Neural cell (in vitro differentiated cells): ENCODE measurements around the gene GPR42. TPM values are rescaled to one million over a fixed set of nuclear protein-coding genes. Genes with fewer than 3 reads are reported as not detected.
"Not testable (repeated sequence)": the region's sequence is repeated elsewhere in the genome, so short reads cannot be mapped to it uniquely, and the experiment has no call there.

ENCODE experiments used
- H2AFZ ChIP-seq: fragments of 200-600, 300-800 bp; sonication (generic), shearing (Covaris generic); 2 replicates; pipeline ENCODE4 v1.6.0; 2014; ENCODE audit warnings: low read depth, mild to moderate bottlenecking, antibody characterized with exemption, low read length, moderate library complexity
- H3F3A ChIP-seq: fragments of 200-600 bp; shearing (Covaris generic); 2 replicates; pipeline ENCODE4 v1.6.1; 2016; ENCODE audit warnings: mild to moderate bottlenecking, moderate library complexity, mixed read lengths, antibody characterized with exemption, low read length; ENCODE audit not compliant: insufficient read depth, poor library complexity, severe bottlenecking
- H3K27ac ChIP-seq: fragments of 200-600, 300-800 bp; sonication (generic), shearing (Covaris generic); 2 replicates; pipeline ENCODE4 v1.5.1; 2014; ENCODE audit warnings: mild to moderate bottlenecking, low read length, moderate library complexity
- H3K27me3 ChIP-seq: fragments of 300-800, 200-600 bp; sonication (generic), shearing (Covaris generic); 2 replicates; pipeline ENCODE4 v1.6.0; 2014; ENCODE audit warnings: mild to moderate bottlenecking, low read depth, low read length, moderate library complexity; ENCODE audit not compliant: insufficient read depth
- H3K36me3 ChIP-seq: fragments of 300-800, 200-600 bp; sonication (generic), shearing (Covaris generic); 2 replicates; pipeline ENCODE4 v1.5.1; 2014; ENCODE audit warnings: mild to moderate bottlenecking, antibody characterized with exemption, low read length, moderate library complexity; ENCODE audit not compliant: insufficient read depth
- H3K4me2 ChIP-seq: fragments of 300-800, 200-600 bp; sonication (generic), shearing (Covaris generic); 2 replicates; pipeline ENCODE4 v1.6.0; 2014; ENCODE audit warnings: mild to moderate bottlenecking, low read length
- H3K4me3 ChIP-seq: fragments of 300-800, 200-600 bp; sonication (generic), shearing (Covaris generic); 2 replicates; pipeline ENCODE4 v1.5.1; 2014; ENCODE audit warnings: mild to moderate bottlenecking, low read length, moderate library complexity
- H3K79me2 ChIP-seq: fragments of 200-600 bp; shearing (Covaris generic); replicated peaks from 2 replicates; pipeline ENCODE4 v1.6.0; 2014; ENCODE audit warnings: mild to moderate bottlenecking, low read length, moderate library complexity; ENCODE audit not compliant: insufficient read depth
- H3K9ac ChIP-seq: fragments of 300-800, 200-600 bp; sonication (generic), shearing (Covaris generic); 2 replicates; pipeline ENCODE4 v1.6.1; 2016; ENCODE audit warnings: mild to moderate bottlenecking, low read length, mixed read lengths
- H3K9me2 ChIP-seq: fragments of 200-600 bp; shearing (Covaris generic); 2 replicates; pipeline ENCODE4 v1.6.1; 2016; ENCODE audit warnings: mild to moderate bottlenecking, low read length, mixed read lengths; ENCODE audit not compliant: insufficient read depth
- H3K9me3 ChIP-seq: fragments of 200-600, 300-800 bp; sonication (generic), shearing (Covaris generic); 2 replicates; pipeline ENCODE4 v1.6.1; 2016; ENCODE audit warnings: mild to moderate bottlenecking, mixed run types, low read length, moderate library complexity, mixed read lengths
- H4K20me1 ChIP-seq: fragments of 200-600 bp; shearing (Covaris generic); 2 replicates; pipeline ENCODE4 v1.6.1; 2016; ENCODE audit warnings: mild to moderate bottlenecking, mixed run types; ENCODE audit not compliant: insufficient read depth
- EP300 ChIP-seq: fragments of 450-650 bp; conservative IDR thresholded peaks from 2 replicates; pipeline ENCODE4 v1.6.1; 2014; ENCODE audit warnings: antibody characterized with exemption, mild to moderate bottlenecking, moderate library complexity; ENCODE audit not compliant: poor library complexity, severe bottlenecking
- EZH2 ChIP-seq: fragments of 200-600, 300-800 bp; shearing (Covaris generic), sonication (generic); IDR thresholded peaks from 2 replicates; pipeline ENCODE4 v1.6.1; 2014; ENCODE audit warnings: antibody characterized with exemption, low read length, borderline replicate concordance, mild to moderate bottlenecking; ENCODE audit not compliant: insufficient read depth, poor library complexity, severe bottlenecking
- MXI1 ChIP-seq: fragments of 450-650 bp; conservative IDR thresholded peaks from 2 replicates; pipeline ENCODE4 v1.6.1; 2014; ENCODE audit warnings: antibody characterized with exemption, mild to moderate bottlenecking; ENCODE audit not compliant: poor library complexity, severe bottlenecking
- POLR2AphosphoS5 ChIP-seq: IDR thresholded peaks from 2 replicates; pipeline ENCODE4 v1.6.1; 2012
- RAD21 ChIP-seq: fragments of 450-650 bp; conservative IDR thresholded peaks from 2 replicates; pipeline ENCODE4 v1.6.1; 2014; ENCODE audit warnings: antibody characterized with exemption, mild to moderate bottlenecking, moderate library complexity
- REST ChIP-seq: IDR thresholded peaks from 2 replicates; pipeline ENCODE4 v1.6.1; 2012; ENCODE audit warnings: borderline replicate concordance
- SMC3 ChIP-seq: fragments of 450-650 bp; conservative IDR thresholded peaks from 2 replicates; pipeline ENCODE4 v1.6.1; 2014; ENCODE audit warnings: antibody characterized with exemption, mild to moderate bottlenecking, moderate library complexity; ENCODE audit not compliant: poor library complexity
- TAF1 ChIP-seq: IDR thresholded peaks from 2 replicates; pipeline ENCODE4 v1.6.1; 2012; ENCODE audit warnings: low read depth
- polyA plus RNA-seq: library from polyadenylated mRNA; depleted of rRNA; stranded (reverse); fragments of >200 nt; gene quantifications from 2 replicates; pipeline ENCODE4 v1.2.3, GENCODE V29; 2014
- TF ChIP-seq, protein P1 (sequence below): fragments of 450-650 bp; IDR thresholded peaks from 2 replicates; pipeline ENCODE4 v1.5.1; 2014; ENCODE audit warnings: antibody characterized with exemption, mild to moderate bottlenecking, moderate library complexity; ENCODE audit not compliant: poor library complexity, severe bottlenecking

GPR42 gene
- polyA plus RNA-seq, 1 donor from 2014 or later, result not detected

- H3K9me2 ChIP-seq, result no peaks in the 10 kb centered on the region
- no peak overlapping the region for H3K27ac ChIP-seq
- H3F3A ChIP-seq, result no peaks in the 10 kb centered on the region
- no peaks in the 10 kb centered on the region for H3K9me3 ChIP-seq
- no peak overlapping the region for H3K4me3 ChIP-seq
- no peaks in the 10 kb centered on the region for H3K79me2 ChIP-seq
- no peaks in the 10 kb centered on the region for H4K20me1 ChIP-seq
- H3K27me3 ChIP-seq, result no peaks in the 10 kb centered on the region
- H3K9ac ChIP-seq, result no peak overlapping the region
- H3K4me2 ChIP-seq, result no peak overlapping the region
- H2AFZ ChIP-seq, result no peak overlapping the region
- no peak for TF ChIP-seq POLR2AphosphoS5
- TF ChIP-seq REST, result no peak
- TF ChIP-seq EZH2, result no peak
- no peaks in the 10 kb centered on the region for H3K36me3 ChIP-seq
These were observed 29.3 kb downstream of the GPR42 start for GRCh38 chr19:35399948-35400772.

DNA sequence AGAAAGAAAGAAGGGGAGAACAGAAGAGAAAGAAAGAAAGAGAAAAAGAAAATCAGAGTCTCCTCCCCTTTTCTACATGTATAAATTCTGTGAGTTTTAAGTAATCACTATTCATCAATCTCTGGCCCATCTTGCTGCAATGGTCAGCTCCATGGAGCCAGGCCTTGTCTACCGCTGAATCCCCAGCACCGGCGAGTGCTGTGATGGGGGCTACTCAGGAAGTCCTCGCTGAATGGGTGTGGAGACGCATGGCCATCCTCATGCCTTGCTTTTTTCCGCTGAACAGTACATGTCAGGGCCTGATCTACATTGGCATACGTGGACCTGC is 29.9 kb downstream of the GPR42 start:
- Histone ChIP-seq H3K9me2 (no peaks in the 10 kb centered on the region), H3K27me3 (no peaks in the 10 kb centered on the region), H3K27ac (no peak overlapping the region), H3K4me3 (no peak overlapping the region), H3K9me3 (no peaks in the 10 kb centered on the region), H3F3A (no peaks in the 10 kb centered on the region), H4K20me1 (no peaks in the 10 kb centered on the region), H2AFZ (no peak overlapping the region), H3K4me2 (no peak overlapping the region), H3K9ac (no peak overlapping the region), H3K79me2 (no peaks in the 10 kb centered on the region), H3K36me3 (no peaks in the 10 kb centered on the region)
- TF ChIP-seq SMC3 (no peak), TAF1 (no peak), EP300 (no peak), EZH2 (no peak), POLR2AphosphoS5 (no peak), RAD21 (no peak), MXI1 (no peak), REST (no peak)
- TF ChIP-seq, protein P1, sequence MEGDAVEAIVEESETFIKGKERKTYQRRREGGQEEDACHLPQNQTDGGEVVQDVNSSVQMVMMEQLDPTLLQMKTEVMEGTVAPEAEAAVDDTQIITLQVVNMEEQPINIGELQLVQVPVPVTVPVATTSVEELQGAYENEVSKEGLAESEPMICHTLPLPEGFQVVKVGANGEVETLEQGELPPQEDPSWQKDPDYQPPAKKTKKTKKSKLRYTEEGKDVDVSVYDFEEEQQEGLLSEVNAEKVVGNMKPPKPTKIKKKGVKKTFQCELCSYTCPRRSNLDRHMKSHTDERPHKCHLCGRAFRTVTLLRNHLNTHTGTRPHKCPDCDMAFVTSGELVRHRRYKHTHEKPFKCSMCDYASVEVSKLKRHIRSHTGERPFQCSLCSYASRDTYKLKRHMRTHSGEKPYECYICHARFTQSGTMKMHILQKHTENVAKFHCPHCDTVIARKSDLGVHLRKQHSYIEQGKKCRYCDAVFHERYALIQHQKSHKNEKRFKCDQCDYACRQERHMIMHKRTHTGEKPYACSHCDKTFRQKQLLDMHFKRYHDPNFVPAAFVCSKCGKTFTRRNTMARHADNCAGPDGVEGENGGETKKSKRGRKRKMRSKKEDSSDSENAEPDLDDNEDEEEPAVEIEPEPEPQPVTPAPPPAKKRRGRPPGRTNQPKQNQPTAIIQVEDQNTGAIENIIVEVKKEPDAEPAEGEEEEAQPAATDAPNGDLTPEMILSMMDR, result no peak

DNA sequence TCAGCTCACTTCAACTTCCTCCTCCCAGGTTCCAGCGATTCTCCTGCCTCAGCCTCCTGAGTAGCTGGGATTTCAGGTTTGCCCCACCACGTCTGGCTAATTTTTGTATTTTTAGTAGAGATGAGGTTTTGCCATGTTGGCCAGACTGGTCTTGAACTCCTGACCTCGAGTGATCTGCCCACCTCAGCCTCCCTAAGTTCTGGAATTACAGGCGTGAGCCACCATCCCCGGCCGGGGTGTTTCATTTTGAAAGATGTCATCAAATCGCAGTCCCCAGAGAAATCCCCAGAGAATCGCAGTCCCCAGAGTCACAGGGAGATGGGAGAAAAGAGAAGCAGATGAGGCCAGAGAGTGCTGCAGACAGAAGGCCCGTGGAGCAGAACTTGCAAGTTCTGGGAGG is 30.5 kb downstream of the GPR42 start:
- H2AFZ ChIP-seq, H3K9me2 ChIP-seq, H3K27me3 ChIP-seq, H3K27ac ChIP-seq, H3K4me2 ChIP-seq, H3F3A ChIP-seq, H3K79me2 ChIP-seq, H3K4me3 ChIP-seq, H3K9ac ChIP-seq, H4K20me1 ChIP-seq, H3K9me3 ChIP-seq, H3K36me3 ChIP-seq: not testable (repeated sequence)
